HEK293T (cell line): ENCODE data around the gene SLC39A8.

Experiments
- ELF4 ChIP-seq: fragments of 450-650 bp; IDR thresholded peaks from 2 replicates; pipeline ENCODE4 v1.6.1; 2017; ENCODE audit warnings: antibody characterized with exemption
- FOXA1 ChIP-seq: fragments of 450-650 bp; IDR thresholded peaks from 2 replicates; pipeline ENCODE4 v1.6.1; 2016; ENCODE audit warnings: mild to moderate bottlenecking
- FOXM1 ChIP-seq: fragments of 450-650 bp; IDR thresholded peaks from 2 replicates; pipeline ENCODE4 v1.6.1; 2017; ENCODE audit warnings: mild to moderate bottlenecking, borderline replicate concordance
- SP1 ChIP-seq: fragments of 450-650 bp; IDR thresholded peaks from 2 replicates; pipeline ENCODE4 v1.6.1; 2017
- SUZ12 ChIP-seq: fragments of 450-650 bp; IDR thresholded peaks from 2 replicates; pipeline ENCODE4 v1.6.1; 2016; ENCODE audit warnings: mild to moderate bottlenecking

GRCh38 chr4:102392033-102392744 is 46.9 kb upstream of the SLC39A8 start:
- TF ChIP-seq FOXA1 (no peak), SP1 (no peak), SUZ12 (no peak), ELF4 (no peak), FOXM1 (no peak)
